H1 (cell line): ENCODE data around the gene PPM1F. TPM values are rescaled to one million over a fixed set of nuclear protein-coding genes. Genes with fewer than 3 reads are reported as not detected.
"Not testable (repeated sequence)": the region's sequence is repeated elsewhere in the genome, so short reads cannot be mapped to it uniquely, and the experiment has no call there.

Experiments
- CTCF ChIA-PET: fragments of 300-600 bp; sonication (Branson Sonifier 250); formaldehyde crosslinking; loops from one replicate; lab custom pipeline; 2021; ENCODE audit not compliant: partially characterized antibody; lab: Charles Lee
- POLR2A ChIA-PET: fragments of 300-600 bp; sonication (Branson Sonifier 250); formaldehyde crosslinking; loops from one replicate; lab custom pipeline; 2021; ENCODE audit warnings: inconsistent platforms; ENCODE audit not compliant: partially characterized antibody; lab: Charles Lee
- DNase-seq, 2 experiments: peaks; one replicate each; pipeline versions ENCODE4 v3.0.0 to v3.0.0-alpha.2; 2010 to 2022; ENCODE audit warnings: low spot score in 2 of 2, low read depth in 1 of 2, mixed read lengths in 1 of 2
- FAIRE-seq: peaks from 2 replicates; lab custom pipeline; 2011; peaks lifted over from hg19 to GRCh38; lab: Jason Lieb, UNC
- H2AFZ ChIP-seq: 2 replicates; pipeline ENCODE4 v1.8.1; 2012; ENCODE audit warnings: low read length, inconsistent platforms
- H2AK5ac ChIP-seq: 2 replicates; pipeline ENCODE4 v1.6.1; 2013; ENCODE audit warnings: low read depth, low read length
- H2BK120ac ChIP-seq: replicated peaks from 2 replicates; pipeline ENCODE3; 2013; ENCODE audit warnings: low read depth, low read length, inconsistent platforms
- H2BK12ac ChIP-seq: 2 replicates; pipeline ENCODE4 v1.6.1; 2013; ENCODE audit warnings: low read depth, low read length
- H2BK15ac ChIP-seq: 2 replicates; pipeline ENCODE4 v1.6.1; 2013; ENCODE audit warnings: low read length
- H2BK20ac ChIP-seq: 2 replicates; pipeline ENCODE4 v1.6.1; 2013; ENCODE audit warnings: low read length
- H2BK5ac ChIP-seq: 2 replicates; pipeline ENCODE4 v1.6.1; 2013; ENCODE audit warnings: low read depth, low read length
- H3K14ac ChIP-seq: 2 replicates; pipeline ENCODE4 v1.6.1; 2013; ENCODE audit warnings: inconsistent platforms; ENCODE audit not compliant: insufficient read length
- H3K18ac ChIP-seq: 2 replicates; pipeline ENCODE4 v1.6.1; 2013; ENCODE audit warnings: low read length; ENCODE audit errors: extremely low read depth
- H3K23ac ChIP-seq: 2 replicates; pipeline ENCODE4 v1.6.1; 2013; ENCODE audit warnings: inconsistent platforms; ENCODE audit not compliant: insufficient read length
- H3K23me2 ChIP-seq: 2 replicates; pipeline ENCODE4 v1.6.1; 2013; ENCODE audit warnings: low read depth, low read length
- H3K27ac ChIP-seq: 2 replicates; pipeline ENCODE4 v1.6.1; 2011; ENCODE audit warnings: low read depth, low read length, inconsistent platforms
- H3K27me3 ChIP-seq, 4 experiments: replicated peaks in 1 of 4; 1 replicate in 1 of 4; 2 replicates in 3 of 4; pipeline versions ENCODE4 v1.6.1 to v1.8.1; 2011 to 2013; ENCODE audit warnings: low read length in 3 of 4, mild to moderate bottlenecking in 3 of 4, inconsistent platforms in 2 of 4, mixed read lengths in 2 of 4, moderate library complexity in 1 of 4; ENCODE audit not compliant: control insufficient read depth in 3 of 4, insufficient read depth in 3 of 4; ENCODE audit errors: extremely low read depth in 1 of 4
- H3K36me3 ChIP-seq, 4 experiments: 2 replicates each; pipeline versions ENCODE4 v1.6.1 to v1.8.1; 2011 to 2013; ENCODE audit warnings: mild to moderate bottlenecking in 4 of 4, low read length in 3 of 4, moderate library complexity in 2 of 4, control low read depth in 1 of 4, inconsistent platforms in 1 of 4; ENCODE audit not compliant: insufficient read depth in 4 of 4, control insufficient read depth in 2 of 4
- H3K4ac ChIP-seq: replicated peaks from 2 replicates; pipeline ENCODE3; 2013; ENCODE audit warnings: low read length, low read depth, mixed read lengths, inconsistent platforms; ENCODE audit not compliant: insufficient read length
- H3K4me1 ChIP-seq, 4 experiments: replicated peaks in 1 of 4; 1 replicate in 1 of 4; 2 replicates in 3 of 4; pipeline versions ENCODE4 v1.6.1 to v1.8.1; 2011 to 2013; ENCODE audit warnings: low read length in 3 of 4, inconsistent platforms in 2 of 4, mixed read lengths in 1 of 4; ENCODE audit not compliant: insufficient read depth in 4 of 4, control insufficient read depth in 3 of 4
- H3K4me2 ChIP-seq, 2 experiments: 2 replicates each; pipeline versions ENCODE4 v1.6.1 to v1.8.1; 2011 to 2013; ENCODE audit warnings: low read depth in 2 of 2, low read length in 2 of 2, control low read depth in 1 of 2, inconsistent platforms in 1 of 2, mild to moderate bottlenecking in 1 of 2; ENCODE audit not compliant: insufficient read depth in 1 of 2
- H3K4me3 ChIP-seq, 4 experiments: fragments of 200-600, 300-600 bp in 1 of 4; sonication (generic), shearing (Covaris generic), sonication (Bioruptor Twin) in 1 of 4; 2 replicates each; pipeline versions ENCODE4 v1.5.1 to v1.8.1; 2011 to 2016; ENCODE audit warnings: low read length in 4 of 4, low read depth in 3 of 4, control low read depth in 2 of 4, inconsistent platforms in 2 of 4, mild to moderate bottlenecking in 2 of 4, mixed read lengths in 1 of 4, moderate library complexity in 1 of 4; ENCODE audit not compliant: insufficient read depth in 2 of 4; ENCODE audit errors: extremely low read depth in 1 of 4
- H3K56ac ChIP-seq: replicated peaks from 2 replicates; pipeline ENCODE3; 2013; ENCODE audit warnings: low read depth, mild to moderate bottlenecking, mixed read lengths, low read length, inconsistent platforms; ENCODE audit not compliant: insufficient read length
- H3K79me1 ChIP-seq: 2 replicates; pipeline ENCODE4 v1.6.1; 2013; ENCODE audit warnings: low read depth, low read length, control low read depth
- H3K79me2 ChIP-seq, 2 experiments: 2 replicates each; pipeline versions ENCODE4 v1.6.1 to v1.8.1; 2012 to 2013; ENCODE audit warnings: low read length in 2 of 2, mild to moderate bottlenecking in 2 of 2, inconsistent platforms in 1 of 2; ENCODE audit not compliant: insufficient read depth in 2 of 2, control insufficient read depth in 1 of 2
- H3K9ac ChIP-seq, 4 experiments: replicated peaks in 1 of 4; 1 replicate in 1 of 4; 2 replicates in 3 of 4; pipeline versions ENCODE4 v1.6.1 to v1.8.1; 2011 to 2013; ENCODE audit warnings: low read depth in 3 of 4, low read length in 3 of 4, control low read depth in 2 of 4, mild to moderate bottlenecking in 2 of 4, moderate library complexity in 2 of 4, inconsistent platforms in 1 of 4; ENCODE audit errors: extremely low read depth in 1 of 4
- H3K9me3 ChIP-seq, 2 experiments: 2 replicates each; pipeline versions ENCODE4 v1.6.1 to v1.8.1; 2012 to 2013; ENCODE audit warnings: mild to moderate bottlenecking in 2 of 2, moderate library complexity in 2 of 2, control low read depth in 1 of 2, inconsistent platforms in 1 of 2, low read depth in 1 of 2, low read length in 1 of 2, mixed read lengths in 1 of 2; ENCODE audit not compliant: insufficient read depth in 2 of 2
- H4K20me1 ChIP-seq, 2 experiments: replicated peaks in 1 of 2; 2 replicates each; pipeline versions ENCODE3 to v1.8.1; 2011 to 2013; ENCODE audit warnings: inconsistent platforms in 2 of 2, low read length in 2 of 2, mild to moderate bottlenecking in 1 of 2; ENCODE audit not compliant: insufficient read depth in 2 of 2, control insufficient read depth in 1 of 2
- H4K5ac ChIP-seq: 2 replicates; pipeline ENCODE4 v1.6.1; 2013; ENCODE audit warnings: low read length, low read depth, mixed read lengths, inconsistent platforms; ENCODE audit not compliant: insufficient read length
- H4K8ac ChIP-seq: 2 replicates; pipeline ENCODE4 v1.8.0; 2013; ENCODE audit warnings: mild to moderate bottlenecking, moderate library complexity, low read length, inconsistent platforms; ENCODE audit not compliant: insufficient read depth; ENCODE audit errors: extremely low read depth
- H4K91ac ChIP-seq: replicated peaks from 2 replicates; pipeline ENCODE3; 2013; ENCODE audit warnings: low read length, mixed read lengths, inconsistent platforms; ENCODE audit not compliant: insufficient read length
- WGBS, 2 experiments: shearing (Covaris generic) in 1 of 2; methylation state at CpG; one replicate each; pipeline versions ENCODE4 v1.1.6 to v1.1.7; 2013 to 2015; ENCODE audit warnings: low lambda C conversion rate in 2 of 2, mixed read lengths in 2 of 2, inconsistent platforms in 1 of 2, low coverage in 1 of 2, missing lambda C conversion rate in 1 of 2; ENCODE audit not compliant: insufficient replicate concordance in 2 of 2, insufficient coverage in 1 of 2, insufficient read length in 1 of 2; ENCODE audit errors: extremely low coverage in 1 of 2, missing lambda C conversion rate in 1 of 2; 5-methylcytosine and 5-hydroxymethylcytosine counted together
- polyA plus RNA-seq, 7 experiments: library from polyadenylated mRNA; depleted of rRNA in 3 of 7; stranded (reverse) in 5 of 7; unstranded in 2 of 7; fragments of >200 nt in 5 of 7; fragments of 200-250 nt in 2 of 7; gene quantifications; 1 replicate in 5 of 7; 2 replicates in 1 of 7; 4 replicates in 1 of 7; pipeline versions ENCODE4 v1.2.1 to v1.2.3, GENCODE V29; 2011 to 2013; ENCODE audit warnings: missing spikeins in 2 of 7, mixed read lengths in 2 of 7
- total RNA-seq: library from RNA; stranded (reverse); fragmentation: NEBNext Ultra II Directional; extraction: Animal tissue kit (Norgen Biotek cat#: 25700); gene quantifications from 2 replicates; pipeline ENCODE4 v1.2.1, GENCODE V29; 2021

The PPM1F gene
- total and polyA plus RNA-seq, 2 of the 8 experiments (the other 6 are each of a cell fraction or from before 2014, with no cell fraction given) = 12.4 to 22.8 TPM

DNA sequence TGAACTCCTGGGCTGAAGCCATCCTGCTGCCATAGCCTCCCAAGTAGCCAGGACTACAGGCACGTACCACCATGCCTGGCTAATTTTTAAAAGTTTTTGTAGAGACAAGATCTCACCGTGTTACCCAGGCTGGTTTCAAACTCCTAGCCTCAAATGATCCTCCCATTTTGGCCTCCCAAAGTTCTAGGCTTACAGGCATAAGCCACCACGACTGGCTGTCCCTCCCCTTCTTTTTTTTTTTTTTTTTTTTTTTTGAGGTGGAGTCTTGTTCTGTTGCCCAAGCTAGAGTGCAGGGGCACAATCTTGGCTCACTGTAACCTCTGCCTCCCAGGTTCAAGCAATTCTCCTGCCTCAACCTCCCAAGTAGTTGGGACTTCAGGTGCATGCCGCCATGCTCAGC, 77.7 kb downstream of the PPM1F start:
- not testable (repeated sequence) for H3K27ac ChIP-seq, H3K4me3 ChIP-seq, H3K4me2 ChIP-seq, H2BK20ac ChIP-seq, H3K23ac ChIP-seq, H3K9me3 ChIP-seq, H3K14ac ChIP-seq, H3K27me3 ChIP-seq, DNase-seq, H3K4me1 ChIP-seq, H2BK12ac ChIP-seq, H2AK5ac ChIP-seq, H3K36me3 ChIP-seq, H2BK5ac ChIP-seq, H3K23me2 ChIP-seq, H2BK120ac ChIP-seq, H4K20me1 ChIP-seq, H3K9ac ChIP-seq, FAIRE-seq, H3K56ac ChIP-seq, H3K4ac ChIP-seq, H3K18ac ChIP-seq, H4K5ac ChIP-seq, H3K79me1 ChIP-seq, H3K79me2 ChIP-seq, H4K8ac ChIP-seq, H4K91ac ChIP-seq, H2AFZ ChIP-seq, H2BK15ac ChIP-seq
- 88% methylated on average over 4 of the region's 4 CpGs; no CpG with 5 or more reads in 1 of the 2 experiments for WGBS, 2 experiments
- POLR2A ChIA-PET = interaction anchor here (0.6 kb wide), 1 partner anchor 61 kb away, joined by 5 read pairs; no protein-coding TSS in a partner anchor
- CTCF ChIA-PET = interaction anchor here (1.1 kb wide), 1 partner anchor 65 kb away, joined by 3 read pairs; no protein-coding TSS in a partner anchor
